PC-9 (cell line): ENCODE data around the gene NXN. TPM values are rescaled to one million over a fixed set of nuclear protein-coding genes. Genes with fewer than 3 reads are reported as not detected.

Experiments used
- BruUV-seq: library from RNA; stranded (reverse); fragments of 400-500 nt; replicated peaks from 2 replicates; lab custom pipeline; 2021; lab: Mats Ljungman, UMichigan
- CTCF ChIA-PET: fragments of 300-600 bp; sonication (Branson Sonifier 250); formaldehyde crosslinking; loops from one replicate; lab custom pipeline; 2022; ENCODE audit warnings: antibody characterized with exemption; lab: Charles Lee
- POLR2A ChIA-PET: fragments of 300-600 bp; sonication (Branson Sonifier 250); formaldehyde crosslinking; loops from one replicate; lab custom pipeline; 2022; ENCODE audit warnings: antibody characterized with exemption; ENCODE audit not compliant: unreplicated experiment; lab: Charles Lee
- DNase-seq, 2 experiments: peaks; one replicate each; pipeline versions ENCODE4 v3.0.0 to v3.0.0-alpha.2; 2015 to 2022; ENCODE audit warnings: mixed read lengths in 1 of 2
- H2AFZ ChIP-seq: fragments of 200-600 bp; sonication (generic); 2 replicates; pipeline ENCODE4 v1.8.1; 2017; ENCODE audit warnings: antibody characterized with exemption
- H3F3A ChIP-seq: fragments of 200-600 bp; sonication (generic); 2 replicates; pipeline ENCODE4 v1.8.1; 2017; ENCODE audit warnings: antibody characterized with exemption, mild to moderate bottlenecking, low read depth; ENCODE audit not compliant: insufficient read depth
- H3K27ac ChIP-seq: fragments of 200-600 bp; sonication (generic); 2 replicates; pipeline ENCODE4 v1.6.1; 2016; ENCODE audit warnings: mixed run types
- H3K27me3 ChIP-seq: fragments of 200-600 bp; sonication (generic); 2 replicates; pipeline ENCODE4 v1.6.1; 2016; ENCODE audit warnings: low read depth, mixed run types; ENCODE audit not compliant: insufficient read depth
- H3K36me3 ChIP-seq: fragments of 200-600 bp; sonication (generic); 2 replicates; pipeline ENCODE4 v1.6.1; 2016; ENCODE audit warnings: low read depth, mixed run types
- H3K4me1 ChIP-seq: fragments of 200-600 bp; sonication (generic); replicated peaks from 2 replicates; pipeline ENCODE4 v1.6.1; 2016; ENCODE audit warnings: mixed run types; ENCODE audit not compliant: insufficient read depth
- H3K4me2 ChIP-seq: fragments of 200-600 bp; sonication (generic); 2 replicates; pipeline ENCODE4 v1.6.1; 2017; ENCODE audit warnings: mixed run types
- H3K4me3 ChIP-seq: fragments of 200-600 bp; sonication (generic); 2 replicates; pipeline ENCODE4 v1.6.1; 2016; ENCODE audit warnings: mixed run types
- H3K79me2 ChIP-seq: fragments of 200-600 bp; sonication (generic); 2 replicates; pipeline ENCODE4 v1.6.1; 2017; ENCODE audit warnings: low read depth, mixed run types
- H3K9me2 ChIP-seq: fragments of 200-600 bp; sonication (generic); 2 replicates; pipeline ENCODE4 v1.8.1; 2017; ENCODE audit warnings: mild to moderate bottlenecking; ENCODE audit not compliant: insufficient read depth
- H3K9me3 ChIP-seq: fragments of 200-600 bp; sonication (generic); 2 replicates; pipeline ENCODE4 v1.8.1; 2016; ENCODE audit warnings: low read depth; ENCODE audit not compliant: insufficient read depth
- H4K20me1 ChIP-seq: fragments of 200-600 bp; sonication (generic); 2 replicates; pipeline ENCODE4 v1.8.1; 2017; ENCODE audit not compliant: insufficient read depth
- EZH2 ChIP-seq: fragments of 200-600 bp; sonication (generic); IDR thresholded peaks from 2 replicates; pipeline ENCODE4 v1.8.0; 2017; ENCODE audit warnings: antibody characterized with exemption, low read depth
- intact Hi-C: fragments of 100-400 bp; cut with micrococcal nuclease; formaldehyde crosslinking; loops from one replicate; pipeline ENCODE4 v1.10.0; 2022; ENCODE audit not compliant: unreplicated experiment
- total RNA-seq: library from RNA; stranded (reverse); gene quantifications from 2 replicates; pipeline ENCODE4 v1.2.3, GENCODE V29; 2021
- TF ChIP-seq, protein P1 (sequence below): fragments of 200-600 bp; sonication (generic); conservative IDR thresholded peaks from 2 replicates; pipeline ENCODE4 v1.6.1; 2017; ENCODE audit warnings: mixed run types, antibody characterized with exemption, mild to moderate bottlenecking, moderate library complexity

NXN gene
- total RNA-seq, 1 experiment from 2014 or later: 59.8 TPM

DNA sequence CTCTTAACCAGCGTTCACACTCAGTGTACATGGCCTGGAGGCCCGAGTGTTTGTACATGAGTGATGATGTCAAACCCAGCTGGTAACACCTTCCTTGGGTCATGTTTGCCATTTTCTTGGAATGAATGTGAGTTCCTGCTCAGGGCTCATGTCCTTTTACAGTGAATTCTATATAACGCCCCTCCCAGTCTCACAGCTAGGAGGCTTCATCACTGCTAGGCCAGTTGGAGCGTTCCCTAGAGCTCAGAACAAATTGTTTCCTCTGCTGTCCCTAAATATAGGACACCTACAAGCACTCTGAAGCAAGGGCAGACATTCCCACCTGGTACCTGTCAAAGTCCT lies 22.8 kb upstream of the NXN start:
- no peaks in the 10 kb centered on the region for H3K9me3 ChIP-seq
- no peaks in the 10 kb centered on the region for H3K9me2 ChIP-seq
- no TSS peak for BruUV-seq
- peaks cover 16% of the 10 kb centered on the region for H3K79me2 ChIP-seq
- H3K4me1 ChIP-seq: peaks cover 14% of the 10 kb centered on the region
- H4K20me1 ChIP-seq: peaks cover 50% of the 10 kb centered on the region
- H3F3A ChIP-seq: peaks cover 31% of the 10 kb centered on the region
- ChIA-PET POLR2A (no interaction called here), CTCF (no interaction called here)
- no peak overlapping the region for H3K4me2 ChIP-seq
- no peak overlapping the region for H3K27ac ChIP-seq
- no peak overlapping the region for H3K4me3 ChIP-seq
- intact Hi-C loops: no loop called here
- peaks cover 23% of the 10 kb centered on the region; the same call in 1 of the 2 replicates for H3K36me3 ChIP-seq
- DNase-seq: no peak
- TF ChIP-seq EZH2: no peak
- TF ChIP-seq, protein P1, sequence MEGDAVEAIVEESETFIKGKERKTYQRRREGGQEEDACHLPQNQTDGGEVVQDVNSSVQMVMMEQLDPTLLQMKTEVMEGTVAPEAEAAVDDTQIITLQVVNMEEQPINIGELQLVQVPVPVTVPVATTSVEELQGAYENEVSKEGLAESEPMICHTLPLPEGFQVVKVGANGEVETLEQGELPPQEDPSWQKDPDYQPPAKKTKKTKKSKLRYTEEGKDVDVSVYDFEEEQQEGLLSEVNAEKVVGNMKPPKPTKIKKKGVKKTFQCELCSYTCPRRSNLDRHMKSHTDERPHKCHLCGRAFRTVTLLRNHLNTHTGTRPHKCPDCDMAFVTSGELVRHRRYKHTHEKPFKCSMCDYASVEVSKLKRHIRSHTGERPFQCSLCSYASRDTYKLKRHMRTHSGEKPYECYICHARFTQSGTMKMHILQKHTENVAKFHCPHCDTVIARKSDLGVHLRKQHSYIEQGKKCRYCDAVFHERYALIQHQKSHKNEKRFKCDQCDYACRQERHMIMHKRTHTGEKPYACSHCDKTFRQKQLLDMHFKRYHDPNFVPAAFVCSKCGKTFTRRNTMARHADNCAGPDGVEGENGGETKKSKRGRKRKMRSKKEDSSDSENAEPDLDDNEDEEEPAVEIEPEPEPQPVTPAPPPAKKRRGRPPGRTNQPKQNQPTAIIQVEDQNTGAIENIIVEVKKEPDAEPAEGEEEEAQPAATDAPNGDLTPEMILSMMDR: no peak
- no peaks in the 10 kb centered on the region for H3K27me3 ChIP-seq
- H2AFZ ChIP-seq: no peak overlapping the region

DNA sequence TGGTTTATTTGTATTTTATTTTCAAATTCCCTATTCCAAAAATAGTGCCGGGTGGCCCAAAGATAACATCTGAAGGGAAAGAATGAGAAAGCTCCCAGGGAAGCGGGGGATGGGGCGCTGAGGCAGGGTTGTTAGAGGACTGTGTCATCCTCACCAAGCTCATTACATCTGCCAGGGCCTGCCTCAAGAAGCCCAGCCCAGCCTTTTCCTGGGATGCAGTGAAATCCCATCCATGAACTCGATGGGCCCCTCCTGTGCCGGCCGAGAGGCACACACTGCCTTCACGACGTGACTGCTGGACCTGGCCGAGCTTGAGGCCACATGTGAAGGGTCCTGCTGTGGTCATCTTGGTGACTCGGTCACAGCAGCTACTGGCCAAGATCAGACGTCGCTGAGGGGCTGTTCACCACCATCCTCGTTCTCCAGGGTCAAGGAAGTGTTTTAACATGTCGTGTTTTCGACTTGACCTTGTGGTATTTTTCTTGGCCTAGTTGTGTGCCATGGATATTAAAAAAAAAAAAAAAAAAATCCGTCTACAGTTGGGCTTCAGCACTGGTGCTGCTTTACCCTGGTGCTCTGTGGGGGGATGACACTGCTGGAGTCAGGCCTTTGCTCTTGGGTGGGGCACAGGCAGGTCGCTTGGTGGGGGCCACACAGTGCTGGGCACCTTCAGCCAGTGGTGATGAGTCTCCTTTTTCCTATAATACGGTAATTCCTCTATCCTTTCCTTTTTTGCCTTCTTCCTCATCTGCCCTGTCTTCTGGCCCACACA lies 22.2 kb upstream of the NXN start:
- no peak for DNase-seq
- Histone ChIP-seq H3K9me3 (no peaks in the 10 kb centered on the region), H3K27ac (no peak overlapping the region), H4K20me1 (peaks cover 50% of the 10 kb centered on the region), H3K36me3 (peaks cover 23% of the 10 kb centered on the region; the same call in 1 of the 2 replicates), H3K4me2 (no peak overlapping the region), H2AFZ (no peak overlapping the region), H3K9me2 (no peaks in the 10 kb centered on the region), H3F3A (peaks cover 31% of the 10 kb centered on the region), H3K27me3 (no peaks in the 10 kb centered on the region), H3K79me2 (peaks cover 20% of the 10 kb centered on the region), H3K4me1 (peaks cover 14% of the 10 kb centered on the region), H3K4me3 (no peak overlapping the region)
- ChIA-PET POLR2A (no interaction called here), CTCF (interaction anchor here (0.7 kb wide), 1 partner anchor 55 kb away, joined by 8 read pairs; no protein-coding TSS in a partner anchor)
- intact Hi-C loops: no loop called here
- TF ChIP-seq, protein P1: no peak
- TF ChIP-seq EZH2: no peak
- BruUV-seq: no TSS peak

GRCh38 chr17:1000597-1001461 lies 21.3 kb upstream of the NXN start:
- BruUV-seq: no TSS peak
- CTCF ChIA-PET: interaction anchor here (0.5 kb wide), 1 partner anchor 615 kb away, joined by 3 read pairs; no protein-coding TSS in a partner anchor
- Histone ChIP-seq H2AFZ (no peak overlapping the region), H3K4me2 (no peak overlapping the region), H3K9me3 (no peaks in the 10 kb centered on the region), H3K4me1 (peaks cover 14% of the 10 kb centered on the region), H3K36me3 (peaks cover 23% of the 10 kb centered on the region; the same call in 1 of the 2 replicates), H3F3A (peaks cover 31% of the 10 kb centered on the region), H3K27ac (no peak overlapping the region), H3K9me2 (no peaks in the 10 kb centered on the region), H3K4me3 (no peak overlapping the region), H3K79me2 (peaks cover 20% of the 10 kb centered on the region), H4K20me1 (peaks cover 50% of the 10 kb centered on the region), H3K27me3 (no peaks in the 10 kb centered on the region)
- no peak for DNase-seq
- intact Hi-C loops: no loop called here
- TF ChIP-seq EZH2: no peak
- TF ChIP-seq, protein P1: no peak
- POLR2A ChIA-PET: no interaction called here
